Measurements from ENCODE around the gene CORO2B.
"Not testable (repeated sequence)": the region's sequence is repeated elsewhere in the genome, so short reads cannot be mapped to it uniquely, and the experiment has no call there.

Gene CORO2B

GRCh38 chr15:68633231-68634121 lies 54.7 kb downstream of the CORO2B start:
- DNase-seq = peak; percentile 17

- no peak for DNase-seq
Measured at GRCh38 chr15:68634122-68634482, 55.3 kb downstream of the CORO2B start.

- no peak for DNase-seq
Measured at GRCh38 chr15:68634531-68634930, 55.7 kb downstream of the CORO2B start.

GRCh38 chr15:68635141-68635540 lies 56.3 kb downstream of the CORO2B start:
- no peak for DNase-seq

- no peak for DNase-seq
Measured at GRCh38 chr15:68636256-68636655, 57.5 kb downstream of the CORO2B start.

- DNase-seq = no peak
Measured at GRCh38 chr15:68637767-68638404, 59.1 kb downstream of the CORO2B start.

- DNase-seq = peak; percentile 13
Measured at GRCh38 chr15:68638953-68639515, 60.2 kb downstream of the CORO2B start.

- DNase-seq = no peak
Measured at GRCh38 chr15:68639926-68640600, 61.3 kb downstream of the CORO2B start.

GRCh38 chr15:68640791-68641331 lies 62.1 kb downstream of the CORO2B start:
- no peak for DNase-seq

- no peak for DNase-seq
Measured at GRCh38 chr15:68641376-68641775, 62.6 kb downstream of the CORO2B start.

GRCh38 chr15:68642491-68642845 lies 63.7 kb downstream of the CORO2B start:
- DNase-seq = no peak

- DNase-seq = no peak
Measured at GRCh38 chr15:68643216-68643830, 64.5 kb downstream of the CORO2B start.

- peak; percentile 33 for DNase-seq
Measured at GRCh38 chr15:68644083-68644904, 65.5 kb downstream of the CORO2B start.

- DNase-seq = no peak
Measured at GRCh38 chr15:68644996-68645395, 66.2 kb downstream of the CORO2B start.

- no peak for DNase-seq
Measured at GRCh38 chr15:68646156-68646555, 67.4 kb downstream of the CORO2B start.

- no peak for DNase-seq
Measured at GRCh38 chr15:68646696-68647095, 67.9 kb downstream of the CORO2B start.

- not testable (repeated sequence) for DNase-seq
Measured at GRCh38 chr15:68647361-68647760, 68.6 kb downstream of the CORO2B start.

- peak; percentile 76 for DNase-seq
Measured at GRCh38 chr15:68650901-68651709, 72.3 kb downstream of the CORO2B start.

GRCh38 chr15:68651916-68652525 lies 73.2 kb downstream of the CORO2B start:
- DNase-seq = no peak

- DNase-seq = no peak
Measured at GRCh38 chr15:68653031-68653635, 74.3 kb downstream of the CORO2B start.

Measured in hematopoietic multipotent progenitor cell treated with erythropoietin and hydrocortisone succinate and interleukin-3 and kit ligand, for 4 days (in vitro differentiated cells).